ENCODE measurements around the gene VWA8.

The VWA8 gene

GRCh38 chr13:41859565-41859964 is 101.3 kb downstream of the VWA8 start:
- Histone ChIP-seq H3K27ac (no peak overlapping the region), H3K4me3 (ENCODE audit: low read depth, low read length) (no peak overlapping the region), H3K27me3 (replicated peaks) (no peaks in the 10 kb centered on the region), H3K36me3 (replicated peaks) (no peaks in the 10 kb centered on the region)
- in situ Hi-C loops (cut with HindIII; ENCODE audit: low pct_ligation_motif_present, low sequenced_read_pairs): no loop called here
- TF ChIP-seq CTCF (IDR thresholded peaks at IDR 0.05; ENCODE audit: low read depth, low read length, missing control alignments): no peak
- no peak for DNase-seq

- in situ Hi-C loops (cut with HindIII; ENCODE audit: low pct_ligation_motif_present, low sequenced_read_pairs): no loop called here
- H3K27me3 ChIP-seq (replicated peaks): no peaks in the 10 kb centered on the region
- no peak overlapping the region for H3K4me3 ChIP-seq (ENCODE audit: low read depth, low read length)
- DNase-seq: no peak
- no peak for TF ChIP-seq CTCF (IDR thresholded peaks at IDR 0.05; ENCODE audit: low read depth, low read length, missing control alignments)
- no peaks in the 10 kb centered on the region for H3K36me3 ChIP-seq (replicated peaks)
- no peak overlapping the region for H3K27ac ChIP-seq
Measured at GRCh38 chr13:41858780-41859179, 102.1 kb downstream of the VWA8 start.

GRCh38 chr13:41854758-41855157 is 106.2 kb downstream of the VWA8 start:
- H3K4me3 ChIP-seq (ENCODE audit: low read depth, low read length): no peak overlapping the region
- no peaks in the 10 kb centered on the region for H3K36me3 ChIP-seq (replicated peaks)
- H3K27ac ChIP-seq: peak overlapping the region; percentile 43
- H3K27me3 ChIP-seq (replicated peaks): no peaks in the 10 kb centered on the region
- peak; percentile 20 for DNase-seq
- in situ Hi-C loops (cut with HindIII; ENCODE audit: low pct_ligation_motif_present, low sequenced_read_pairs): no loop called here
- no peak for TF ChIP-seq CTCF (IDR thresholded peaks at IDR 0.05; ENCODE audit: low read depth, low read length, missing control alignments)

GRCh38 chr13:41851351-41851750 is 109.6 kb downstream of the VWA8 start:
- H3K27ac ChIP-seq: no peak overlapping the region
- no peak for DNase-seq
- H3K27me3 ChIP-seq (replicated peaks): no peaks in the 10 kb centered on the region
- in situ Hi-C loops (cut with HindIII; ENCODE audit: low pct_ligation_motif_present, low sequenced_read_pairs): no loop called here
- H3K36me3 ChIP-seq (replicated peaks): no peaks in the 10 kb centered on the region
- no peak for TF ChIP-seq CTCF (IDR thresholded peaks at IDR 0.05; ENCODE audit: low read depth, low read length, missing control alignments)
- no peak overlapping the region for H3K4me3 ChIP-seq (ENCODE audit: low read depth, low read length)

- H3K27me3 ChIP-seq (replicated peaks): no peaks in the 10 kb centered on the region
- in situ Hi-C loops (cut with HindIII; ENCODE audit: low pct_ligation_motif_present, low sequenced_read_pairs): no loop called here
- H3K27ac ChIP-seq: peak overlapping the region; percentile 58
- TF ChIP-seq CTCF (IDR thresholded peaks at IDR 0.05; ENCODE audit: low read depth, low read length, missing control alignments): peak; percentile 24
- DNase-seq: peak; percentile 38
- no peak overlapping the region for H3K4me3 ChIP-seq (ENCODE audit: low read depth, low read length)
- H3K36me3 ChIP-seq (replicated peaks): no peaks in the 10 kb centered on the region
Measured at GRCh38 chr13:41848435-41849255, 112.3 kb downstream of the VWA8 start.

- no peak for TF ChIP-seq CTCF (IDR thresholded peaks at IDR 0.05; ENCODE audit: low read depth, low read length, missing control alignments)
- H3K4me3 ChIP-seq (ENCODE audit: low read depth, low read length): no peak overlapping the region
- H3K36me3 ChIP-seq (replicated peaks): no peaks in the 10 kb centered on the region
- in situ Hi-C loops (cut with HindIII; ENCODE audit: low pct_ligation_motif_present, low sequenced_read_pairs): no loop called here
- H3K27ac ChIP-seq: peak overlapping the region; percentile 36
- no peaks in the 10 kb centered on the region for H3K27me3 ChIP-seq (replicated peaks)
- DNase-seq: peak; percentile 33
Measured at GRCh38 chr13:41847216-41847615, 113.7 kb downstream of the VWA8 start.
